Measurements from ENCODE around the gene DLX5. TPM values are rescaled to one million over a fixed set of nuclear protein-coding genes. Genes with fewer than 3 reads are reported as not detected.
A peak's percentile ranks its signal among the peaks of the same experiment; 100 is the strongest.

Gene DLX5
- total RNA-seq, 1 experiment from 2014 or later = not detected

GRCh38 chr7:97021747-97022490 is 2.7 kb downstream of the DLX5 start:
- no peak overlapping the region for H3K27ac Mint-ChIP-seq
- TF ChIP-seq, protein P1, sequence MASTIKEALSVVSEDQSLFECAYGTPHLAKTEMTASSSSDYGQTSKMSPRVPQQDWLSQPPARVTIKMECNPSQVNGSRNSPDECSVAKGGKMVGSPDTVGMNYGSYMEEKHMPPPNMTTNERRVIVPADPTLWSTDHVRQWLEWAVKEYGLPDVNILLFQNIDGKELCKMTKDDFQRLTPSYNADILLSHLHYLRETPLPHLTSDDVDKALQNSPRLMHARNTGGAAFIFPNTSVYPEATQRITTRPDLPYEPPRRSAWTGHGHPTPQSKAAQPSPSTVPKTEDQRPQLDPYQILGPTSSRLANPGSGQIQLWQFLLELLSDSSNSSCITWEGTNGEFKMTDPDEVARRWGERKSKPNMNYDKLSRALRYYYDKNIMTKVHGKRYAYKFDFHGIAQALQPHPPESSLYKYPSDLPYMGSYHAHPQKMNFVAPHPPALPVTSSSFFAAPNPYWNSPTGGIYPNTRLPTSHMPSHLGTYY (CRISPR knock-in tag; IDR thresholded peaks at IDR 0.05) = no peak
- TF ChIP-seq CREM (CRISPR knock-in tag; IDR thresholded peaks at IDR 0.05) (no peak), MYBL2 (CRISPR knock-in tag; IDR thresholded peaks at IDR 0.05) (no peak), JUN (CRISPR knock-in tag; IDR thresholded peaks at IDR 0.05) (no peak), ZNF423 (CRISPR knock-in tag; IDR thresholded peaks at IDR 0.05) (no peak), ZNF512 (CRISPR knock-in tag; IDR thresholded peaks at IDR 0.05; ENCODE audit: borderline replicate concordance) (no peak)
- ChIA-PET POLR2A (interaction anchor here (0.6 to 2.4 kb wide), 3 partner anchors 16 to 1348 kb away, joined by 3 to 19 read pairs (median 5); partner anchors contain the start of gene DLX6), CTCF (interaction anchor here (1.0 to 2.4 kb wide), 9 partner anchors 9 to 947 kb away, joined by 3 to 20 read pairs (median 7); partner anchors contain the start of gene DLX6)
- H3K27me3 Mint-ChIP-seq (ENCODE audit: low read depth) = peaks cover 100% of the 10 kb centered on the region
- peak; percentile 0; the same call in 1 of the 2 replicates for ATAC-seq
- H3K9me3 Mint-ChIP-seq = no peaks in the 10 kb centered on the region
- H3K4me3 Mint-ChIP-seq = peak overlapping the region; percentile 63
- no peaks in the 10 kb centered on the region for H3K36me3 Mint-ChIP-seq
- no peak for DNase-seq (ENCODE audit: low spot score)
- H3K4me1 Mint-ChIP-seq = peaks cover 87% of the 10 kb centered on the region

GRCh38 chr7:97020996-97021746 is 3.5 kb downstream of the DLX5 start:
- Mint-ChIP-seq H3K27me3 (ENCODE audit: low read depth) (peaks cover 100% of the 10 kb centered on the region), H3K4me1 (peaks cover 84% of the 10 kb centered on the region), H3K9me3 (no peaks in the 10 kb centered on the region), H3K27ac (no peak overlapping the region), H3K36me3 (no peaks in the 10 kb centered on the region), H3K4me3 (peak overlapping the region; percentile 63)
- CTCF ChIA-PET = interaction anchor here (0.6 to 2.4 kb wide), 10 partner anchors 8 to 946 kb away, joined by 3 to 20 read pairs (median 6); partner anchors contain the start of gene DLX6
- TF ChIP-seq SP1 (CRISPR knock-in tag; conservative IDR thresholded peaks at IDR 0.05) (0 out of 2 replicates have a peak, but pooled peaks have one; percentile 23), ESRRA (CRISPR knock-in tag; IDR thresholded peaks at IDR 0.05; ENCODE audit: borderline replicate concordance) (0 out of 2 replicates have a peak, but pooled peaks have one; percentile 37), NR3C1 (CRISPR knock-in tag; conservative IDR thresholded peaks at IDR 0.05; ENCODE audit: low read depth) (no peak)
- ATAC-seq = peak; percentile 11
- POLR2A ChIA-PET = interaction anchor here (1.7 to 2.4 kb wide), 2 partner anchors 15 to 25 kb away, joined by 5 to 19 read pairs; partner anchors contain the start of gene DLX6
- peak; percentile 60 for DNase-seq (ENCODE audit: low spot score)

DNA sequence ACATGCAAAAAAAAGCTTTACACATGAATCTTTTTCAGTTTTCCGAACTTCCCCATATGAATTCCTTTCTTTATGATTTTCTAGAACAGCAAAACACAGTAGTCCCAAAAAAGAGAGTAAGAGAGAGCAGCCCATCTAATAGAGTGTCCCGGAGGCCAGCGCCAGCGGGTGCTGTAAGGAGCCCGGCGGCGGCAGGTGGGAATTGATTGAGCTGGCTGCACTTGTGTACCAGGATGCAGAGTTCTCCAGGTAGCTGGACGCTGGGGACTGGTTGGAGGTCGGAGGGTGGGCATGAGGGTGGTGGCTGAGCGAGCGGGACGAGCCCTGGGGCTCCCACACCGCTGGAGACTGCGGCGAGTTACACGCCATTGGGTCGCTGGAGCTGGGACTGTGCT is 4.0 kb downstream of the DLX5 start:
- Mint-ChIP-seq H3K4me3 (peak overlapping the region; percentile 63), H3K36me3 (no peaks in the 10 kb centered on the region), H3K4me1 (peaks cover 82% of the 10 kb centered on the region), H3K9me3 (no peaks in the 10 kb centered on the region), H3K27me3 (ENCODE audit: low read depth) (peaks cover 100% of the 10 kb centered on the region), H3K27ac (no peak overlapping the region)
- no peak for ATAC-seq
- no peak for DNase-seq (ENCODE audit: low spot score)
- CTCF ChIA-PET = interaction anchor here (0.6 to 2.4 kb wide), 8 partner anchors 14 to 945 kb away, joined by 3 to 20 read pairs (median 8); partner anchors contain the start of gene DLX6
- POLR2A ChIA-PET = interaction anchor here (2.4 kb wide), 1 partner anchor 14 kb away, joined by 19 read pairs; the partner anchor contains the start of gene DLX6
- TF ChIP-seq TEAD1 (CRISPR knock-in tag; IDR thresholded peaks at IDR 0.05) (no peak), GABPB1 (CRISPR knock-in tag; IDR thresholded peaks at IDR 0.05) (no peak), OVOL2 (CRISPR knock-in tag; IDR thresholded peaks at IDR 0.05; ENCODE audit: borderline replicate concordance) (no peak), KAT7 (CRISPR knock-in tag; IDR thresholded peaks at IDR 0.05; ENCODE audit: borderline replicate concordance) (no peak), NFATC4 (CRISPR knock-in tag; IDR thresholded peaks at IDR 0.05) (no peak), TCF7 (CRISPR knock-in tag; IDR thresholded peaks at IDR 0.05; ENCODE audit: low read depth) (no peak), JUN (CRISPR knock-in tag; IDR thresholded peaks at IDR 0.05) (no peak), GRHL2 (CRISPR knock-in tag; IDR thresholded peaks at IDR 0.05; ENCODE audit: insufficient replicate concordance, severe bottlenecking) (no peak), ZNF416 (CRISPR knock-in tag; IDR thresholded peaks at IDR 0.05) (no peak), ZNF138 (CRISPR knock-in tag; conservative IDR thresholded peaks at IDR 0.05) (no peak), STAT6 (CRISPR knock-in tag; conservative IDR thresholded peaks at IDR 0.05; ENCODE audit: low read depth) (no peak), SOX15 (CRISPR knock-in tag; IDR thresholded peaks at IDR 0.05) (no peak)
- TF ChIP-seq, protein P2, sequence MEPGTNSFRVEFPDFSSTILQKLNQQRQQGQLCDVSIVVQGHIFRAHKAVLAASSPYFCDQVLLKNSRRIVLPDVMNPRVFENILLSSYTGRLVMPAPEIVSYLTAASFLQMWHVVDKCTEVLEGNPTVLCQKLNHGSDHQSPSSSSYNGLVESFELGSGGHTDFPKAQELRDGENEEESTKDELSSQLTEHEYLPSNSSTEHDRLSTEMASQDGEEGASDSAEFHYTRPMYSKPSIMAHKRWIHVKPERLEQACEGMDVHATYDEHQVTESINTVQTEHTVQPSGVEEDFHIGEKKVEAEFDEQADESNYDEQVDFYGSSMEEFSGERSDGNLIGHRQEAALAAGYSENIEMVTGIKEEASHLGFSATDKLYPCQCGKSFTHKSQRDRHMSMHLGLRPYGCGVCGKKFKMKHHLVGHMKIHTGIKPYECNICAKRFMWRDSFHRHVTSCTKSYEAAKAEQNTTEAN (CRISPR knock-in tag; IDR thresholded peaks at IDR 0.05) = no peak
